Cardiac muscle cell (in vitro differentiated cells and primary cell): ENCODE data around the gene CIB1. TPM values are rescaled to one million over a fixed set of nuclear protein-coding genes. Genes with fewer than 3 reads are reported as not detected.
A peak's percentile ranks its signal among the peaks of the same experiment; 100 is the strongest.

Experiments used
- DNase-seq, 2 donors: peaks; one replicate each; pipeline versions ENCODE4 v3.0.0 to v3.0.0-alpha.2; 2010 to 2017; ENCODE audit warnings: low read depth in 1 of 2, low spot score in 1 of 2
- H3K27ac ChIP-seq: fragments of 200-600 bp; sonication (generic); 2 replicates; pipeline ENCODE4 v1.5.1; 2016
- H3K27me3 ChIP-seq: fragments of 200-600 bp; sonication (generic); 2 replicates; pipeline ENCODE4 v1.6.0; 2016; ENCODE audit warnings: control low read depth
- H3K36me3 ChIP-seq: fragments of 200-600 bp; sonication (generic); 2 replicates; pipeline ENCODE4 v1.5.1; 2016; ENCODE audit warnings: control low read depth
- H3K4me1 ChIP-seq: fragments of 200-600 bp; sonication (generic); 2 replicates; pipeline ENCODE4 v1.8.1; 2017; ENCODE audit warnings: low read depth, mild to moderate bottlenecking, mixed run types
- H3K4me3 ChIP-seq: fragments of 200-600 bp; sonication (generic); 2 replicates; pipeline ENCODE4 v1.5.1; 2016; ENCODE audit warnings: mild to moderate bottlenecking
- H3K9me3 ChIP-seq: fragments of 200-600 bp; sonication (generic); 2 replicates; pipeline ENCODE4 v1.5.1; 2017; ENCODE audit warnings: low read depth, mild to moderate bottlenecking, control low read depth
- CTCF ChIP-seq: IDR thresholded peaks from 2 replicates; pipeline ENCODE4 v1.5.1; 2012; ENCODE audit warnings: low read depth, mild to moderate bottlenecking, low read length
- polyA plus RNA-seq: library from polyadenylated mRNA; unstranded; fragments of >200 nt; fragmentation: Nextera tagmentation; extraction: Ambion mirVana; gene quantifications from 2 replicates; pipeline ENCODE4 v1.2.1, GENCODE V29; 2016
- total RNA-seq: library from RNA; depleted of rRNA; stranded (reverse); fragments of >200 nt; gene quantifications from 2 replicates; pipeline ENCODE4 v1.2.3, GENCODE V29; 2016

The CIB1 gene
- total and polyA plus RNA-seq, 2 experiments from 2014 or later = 18.1 to 91.6 TPM

- Histone ChIP-seq H3K9me3 (no peaks in the 10 kb centered on the region), H3K27ac (no peak overlapping the region), H3K36me3 (peaks cover 30% of the 10 kb centered on the region), H3K27me3 (no peaks in the 10 kb centered on the region), H3K4me3 (no peak overlapping the region), H3K4me1 (no peaks in the 10 kb centered on the region)
- no peak for TF ChIP-seq CTCF
- no peak for DNase-seq
These were observed 10.1 kb downstream of the CIB1 start for GRCh38 chr15:90223441-90224165.

- H3K27ac ChIP-seq = no peak overlapping the region
- H3K36me3 ChIP-seq = peaks cover 22% of the 10 kb centered on the region
- no peaks in the 10 kb centered on the region for H3K27me3 ChIP-seq
- H3K4me1 ChIP-seq = no peaks in the 10 kb centered on the region
- TF ChIP-seq CTCF = no peak
- no peak overlapping the region for H3K4me3 ChIP-seq
- H3K9me3 ChIP-seq = no peaks in the 10 kb centered on the region
- DNase-seq = no peak
These were observed 11.2 kb downstream of the CIB1 start for GRCh38 chr15:90222547-90222946.

- Histone ChIP-seq H3K27me3 (no peaks in the 10 kb centered on the region), H3K4me3 (no peak overlapping the region), H3K36me3 (peaks cover 17% of the 10 kb centered on the region), H3K4me1 (no peaks in the 10 kb centered on the region), H3K9me3 (no peaks in the 10 kb centered on the region), H3K27ac (no peak overlapping the region)
- peak; percentile 91 for TF ChIP-seq CTCF
- DNase-seq = peak; percentile 79 to 94
These were observed 12.4 kb downstream of the CIB1 start for GRCh38 chr15:90221246-90221900.

GRCh38 chr15:90219421-90220141 is 14.2 kb downstream of the CIB1 start:
- Histone ChIP-seq H3K4me3 (no peak overlapping the region), H3K9me3 (no peaks in the 10 kb centered on the region), H3K27me3 (no peaks in the 10 kb centered on the region), H3K4me1 (no peaks in the 10 kb centered on the region), H3K27ac (no peak overlapping the region), H3K36me3 (peaks cover 5% of the 10 kb centered on the region)
- peak; percentile 75 for TF ChIP-seq CTCF
- DNase-seq = peak; percentile 33 to 54

GRCh38 chr15:90217671-90218394 is 15.9 kb downstream of the CIB1 start:
- Histone ChIP-seq H3K4me1 (peaks cover 13% of the 10 kb centered on the region), H3K27ac (no peak overlapping the region), H3K4me3 (no peak overlapping the region), H3K27me3 (no peaks in the 10 kb centered on the region), H3K9me3 (no peaks in the 10 kb centered on the region), H3K36me3 (no peaks in the 10 kb centered on the region)
- DNase-seq = no peak
- no peak for TF ChIP-seq CTCF
